HepG2 (cell line): Measurements from ENCODE around the gene FBXL4.

ENCODE experiments used
- CEBPB ChIP-seq: IDR thresholded peaks from 2 replicates; pipeline ENCODE4 v1.6.1; 2011; ENCODE audit warnings: low read depth, low read length, improper control_type of control experiment, borderline replicate concordance
- CTCF ChIP-seq: sonication (generic); formaldehyde crosslinking; IDR thresholded peaks from 2 replicates; pipeline ENCODE4 v1.5.0; 2020; ENCODE audit warnings: mild to moderate bottlenecking, missing genetic modification reagents, moderate library complexity
- IRF2 ChIP-seq: IDR thresholded peaks from 2 replicates; pipeline ENCODE4 v1.6.1; 2018; ENCODE audit warnings: missing genetic modification reagents, missing compliant biosample characterization
- POLR2AphosphoS5 ChIP-seq: IDR thresholded peaks from 2 replicates; pipeline ENCODE4 v1.6.1; 2012; ENCODE audit warnings: low read depth, low read length
- PREB ChIP-seq: sonication (generic); formaldehyde crosslinking; IDR thresholded peaks from 2 replicates; pipeline ENCODE4 v1.4.0; 2020; ENCODE audit warnings: missing genetic modification reagents
- TBP ChIP-seq: sonication (generic); formaldehyde crosslinking; IDR thresholded peaks from 2 replicates; pipeline ENCODE4 v1.5.0; 2020; ENCODE audit warnings: missing genetic modification reagents
- YY1 ChIP-seq: IDR thresholded peaks from 2 replicates; pipeline ENCODE4 v1.6.1; 2011; ENCODE audit warnings: low read length, low read depth, moderate library complexity, mild to moderate bottlenecking; ENCODE audit not compliant: insufficient read depth, insufficient replicate concordance
- ZHX1 ChIP-seq: sonication (generic); formaldehyde crosslinking; IDR thresholded peaks from 2 replicates; pipeline ENCODE4 v1.8.1; 2022; ENCODE audit warnings: low read depth, mild to moderate bottlenecking, missing genetic modification reagents
- ZNF335 ChIP-seq: sonication (generic); formaldehyde crosslinking; IDR thresholded peaks from 2 replicates; pipeline ENCODE4 v1.4.0; 2020; ENCODE audit warnings: missing genetic modification reagents
- ZNF446 ChIP-seq: sonication (generic); formaldehyde crosslinking; IDR thresholded peaks from 2 replicates; pipeline ENCODE4 v1.5.0; 2020; ENCODE audit warnings: mild to moderate bottlenecking, missing genetic modification reagents
- ZNF460 ChIP-seq: sonication (generic); formaldehyde crosslinking; IDR thresholded peaks from 2 replicates; pipeline ENCODE4 v1.5.1; 2020; ENCODE audit warnings: missing genetic modification reagents, mild to moderate bottlenecking, borderline replicate concordance
- ZNF775 ChIP-seq: sonication (generic); formaldehyde crosslinking; IDR thresholded peaks from 2 replicates; pipeline ENCODE4 v1.4.0; 2020; ENCODE audit warnings: missing genetic modification reagents, mild to moderate bottlenecking, moderate library complexity, borderline replicate concordance
- ZNF782 ChIP-seq: sonication (generic); formaldehyde crosslinking; IDR thresholded peaks from 2 replicates; pipeline ENCODE4 v1.4.0; 2020; ENCODE audit warnings: missing genetic modification reagents, mild to moderate bottlenecking, borderline replicate concordance
- TF ChIP-seq, protein P1 (sequence below): sonication (generic); formaldehyde crosslinking; IDR thresholded peaks from 2 replicates; pipeline ENCODE4 v1.4.0; 2020; ENCODE audit warnings: mild to moderate bottlenecking, missing genetic modification reagents

GRCh38 chr6:98825600-98826230 is 122.0 kb downstream of the FBXL4 start:
- TF ChIP-seq ZNF446 (no peak), ZNF775 (CRISPR knock-in tag) (no peak), IRF2 (CRISPR knock-in tag) (no peak), ZNF335 (CRISPR knock-in tag) (no peak), CTCF (CRISPR knock-in tag) (no peak), POLR2AphosphoS5 (no peak), ZNF782 (CRISPR knock-in tag) (no peak), ZHX1 (CRISPR knock-in tag) (no peak), ZNF460 (CRISPR knock-in tag) (no peak), YY1 (no peak), PREB (CRISPR knock-in tag) (no peak), TBP (CRISPR knock-in tag) (no peak), CEBPB (no peak)
- TF ChIP-seq, protein P1, sequence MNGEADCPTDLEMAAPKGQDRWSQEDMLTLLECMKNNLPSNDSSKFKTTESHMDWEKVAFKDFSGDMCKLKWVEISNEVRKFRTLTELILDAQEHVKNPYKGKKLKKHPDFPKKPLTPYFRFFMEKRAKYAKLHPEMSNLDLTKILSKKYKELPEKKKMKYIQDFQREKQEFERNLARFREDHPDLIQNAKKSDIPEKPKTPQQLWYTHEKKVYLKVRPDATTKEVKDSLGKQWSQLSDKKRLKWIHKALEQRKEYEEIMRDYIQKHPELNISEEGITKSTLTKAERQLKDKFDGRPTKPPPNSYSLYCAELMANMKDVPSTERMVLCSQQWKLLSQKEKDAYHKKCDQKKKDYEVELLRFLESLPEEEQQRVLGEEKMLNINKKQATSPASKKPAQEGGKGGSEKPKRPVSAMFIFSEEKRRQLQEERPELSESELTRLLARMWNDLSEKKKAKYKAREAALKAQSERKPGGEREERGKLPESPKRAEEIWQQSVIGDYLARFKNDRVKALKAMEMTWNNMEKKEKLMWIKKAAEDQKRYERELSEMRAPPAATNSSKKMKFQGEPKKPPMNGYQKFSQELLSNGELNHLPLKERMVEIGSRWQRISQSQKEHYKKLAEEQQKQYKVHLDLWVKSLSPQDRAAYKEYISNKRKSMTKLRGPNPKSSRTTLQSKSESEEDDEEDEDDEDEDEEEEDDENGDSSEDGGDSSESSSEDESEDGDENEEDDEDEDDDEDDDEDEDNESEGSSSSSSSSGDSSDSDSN (CRISPR knock-in tag), result no peak
